Ascending aorta (tissue), 2 donors: ENCODE results near the gene TMEM120A. TPM values are rescaled to one million over a fixed set of nuclear protein-coding genes. Genes with fewer than 3 reads are reported as not detected.
A peak's percentile ranks its signal among the peaks of the same experiment; 100 is the strongest.

Experiments used
- DNase-seq, 2 donors: peaks; one replicate each; pipeline ENCODE4 v3.0.0-alpha.2; 2019; ENCODE audit warnings: low spot score in 2 of 2
- H3K27ac ChIP-seq, 2 donors: fragments of 200-600 bp; sonication (generic); one replicate each; pipeline ENCODE4 v1.5.1; 2016 to 2017; ENCODE audit warnings: mild to moderate bottlenecking in 1 of 2
- H3K27me3 ChIP-seq: fragments of 200-600 bp; sonication (generic); one replicate; pipeline ENCODE4 v1.5.1; 2017
- H3K36me3 ChIP-seq, 2 donors: fragments of 200-600 bp; sonication (generic); one replicate each; pipeline ENCODE4 v1.5.1; 2016
- H3K4me1 ChIP-seq, 2 donors: fragments of 200-600 bp; sonication (generic); one replicate each; pipeline ENCODE4 v1.5.1; 2016 to 2017; ENCODE audit warnings: mild to moderate bottlenecking in 1 of 2
- H3K4me3 ChIP-seq, 2 donors: fragments of 200-600 bp; sonication (generic); one replicate each; pipeline ENCODE4 v1.5.1; 2016 to 2017; ENCODE audit warnings: mild to moderate bottlenecking in 1 of 2
- H3K9me3 ChIP-seq, 2 donors: fragments of 200-600 bp; sonication (generic); one replicate each; pipeline ENCODE4 v1.5.1; 2016
- intact Hi-C: fragments of 100-400 bp; cut with DNase I; formaldehyde crosslinking; loops from one replicate; pipeline ENCODE4 v1.15.1; 2023
- total RNA-seq: library from RNA; depleted of rRNA; stranded (reverse); fragments of >200 nt; gene quantifications from one replicate; pipeline ENCODE4 v1.1.0, GENCODE V29; 2016
- TF ChIP-seq, protein P1 (sequence below), 3 experiments: fragments of 200-600 bp in 2 of 3; fragments of 450-650 bp in 1 of 3; sonication (generic) in 2 of 3; IDR thresholded peaks; one replicate each; pipeline ENCODE4 v1.5.1; 2016 to 2019; ENCODE audit warnings: antibody characterized with exemption in 3 of 3, mild to moderate bottlenecking in 1 of 3, moderate library complexity in 1 of 3

Gene TMEM120A
- total RNA-seq, 1 donor from 2014 or later: 24.2 TPM

DNA sequence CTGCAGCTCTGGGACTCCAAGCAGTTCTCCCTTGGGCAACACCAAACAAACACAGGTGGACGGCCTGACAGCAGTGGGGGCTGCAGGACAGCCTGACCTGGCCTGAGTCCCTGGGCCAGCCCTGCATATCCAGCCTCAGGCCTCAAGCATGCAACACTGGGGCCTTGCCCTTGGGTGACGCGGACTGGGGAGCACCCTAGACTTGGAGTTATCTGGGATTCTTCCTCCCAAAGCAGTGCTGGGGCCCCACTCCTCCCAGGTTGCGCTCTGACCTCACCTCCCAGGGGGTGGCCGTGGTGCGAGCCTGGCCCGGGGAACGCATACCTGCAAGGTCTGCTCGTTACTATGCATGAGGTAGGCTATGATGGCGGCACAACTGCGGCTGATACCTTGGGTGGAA lies 6.2 kb upstream of the TMEM120A start:
- H3K27ac ChIP-seq: no peak overlapping the region
- TF ChIP-seq, protein P1, sequence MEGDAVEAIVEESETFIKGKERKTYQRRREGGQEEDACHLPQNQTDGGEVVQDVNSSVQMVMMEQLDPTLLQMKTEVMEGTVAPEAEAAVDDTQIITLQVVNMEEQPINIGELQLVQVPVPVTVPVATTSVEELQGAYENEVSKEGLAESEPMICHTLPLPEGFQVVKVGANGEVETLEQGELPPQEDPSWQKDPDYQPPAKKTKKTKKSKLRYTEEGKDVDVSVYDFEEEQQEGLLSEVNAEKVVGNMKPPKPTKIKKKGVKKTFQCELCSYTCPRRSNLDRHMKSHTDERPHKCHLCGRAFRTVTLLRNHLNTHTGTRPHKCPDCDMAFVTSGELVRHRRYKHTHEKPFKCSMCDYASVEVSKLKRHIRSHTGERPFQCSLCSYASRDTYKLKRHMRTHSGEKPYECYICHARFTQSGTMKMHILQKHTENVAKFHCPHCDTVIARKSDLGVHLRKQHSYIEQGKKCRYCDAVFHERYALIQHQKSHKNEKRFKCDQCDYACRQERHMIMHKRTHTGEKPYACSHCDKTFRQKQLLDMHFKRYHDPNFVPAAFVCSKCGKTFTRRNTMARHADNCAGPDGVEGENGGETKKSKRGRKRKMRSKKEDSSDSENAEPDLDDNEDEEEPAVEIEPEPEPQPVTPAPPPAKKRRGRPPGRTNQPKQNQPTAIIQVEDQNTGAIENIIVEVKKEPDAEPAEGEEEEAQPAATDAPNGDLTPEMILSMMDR (IDR thresholded peaks at IDR 0.05): no peak
- no peaks in the 10 kb centered on the region for H3K4me1 ChIP-seq
- no peak for DNase-seq
- peaks cover 4 to 14% of the 10 kb centered on the region in 2 donors for H3K36me3 ChIP-seq
- H3K4me3 ChIP-seq: no peak overlapping the region
- no peaks in the 10 kb centered on the region for H3K27me3 ChIP-seq
- intact Hi-C loops: no loop called here
- no peaks in the 10 kb centered on the region for H3K9me3 ChIP-seq

DNA sequence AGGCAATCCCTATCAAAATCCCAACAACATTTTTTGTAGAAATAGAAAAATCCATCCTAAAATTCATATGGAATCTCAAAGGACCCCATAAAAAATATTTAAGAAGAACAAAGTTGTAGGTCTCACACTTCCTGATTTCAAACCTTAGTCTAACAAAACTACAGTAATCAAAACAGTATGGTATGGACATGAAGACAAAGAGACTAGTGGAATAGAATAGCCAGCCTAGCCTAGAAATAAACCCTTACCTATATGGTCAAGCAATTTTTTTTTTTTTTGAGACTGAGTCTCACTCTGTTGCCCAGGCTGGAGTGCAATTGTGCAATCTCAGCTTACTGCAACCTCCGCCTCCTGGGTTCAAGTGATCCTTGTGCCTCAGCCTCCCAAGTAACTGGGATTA lies 3.6 kb upstream of the TMEM120A start:
- Histone ChIP-seq H3K27ac (no peak overlapping the region), H3K4me1 (peaks cover 4 to 13% of the 10 kb centered on the region in 2 donors), H3K36me3 (peaks cover 0 to 4% of the 10 kb centered on the region in 2 donors), H3K9me3 (no peaks in the 10 kb centered on the region), H3K27me3 (no peaks in the 10 kb centered on the region), H3K4me3 (no peak overlapping the region)
- TF ChIP-seq, protein P1 (IDR thresholded peaks at IDR 0.05): no peak
- intact Hi-C loops: loop anchor here (10.0 kb wide), 1 partner anchor 317 kb away; no protein-coding TSS in a partner anchor
- no peak for DNase-seq

- H3K27ac ChIP-seq: peak overlapping the region in 1 of 2 donors; percentile 33
- DNase-seq: peak in 1 of 2 donors; percentile 48
- intact Hi-C loops: loop anchor here (10.0 kb wide), 1 partner anchor 318 kb away; no protein-coding TSS in a partner anchor
These were observed 2.1 kb upstream of the TMEM120A start for GRCh38 chr7:75996476-75996875.

DNA sequence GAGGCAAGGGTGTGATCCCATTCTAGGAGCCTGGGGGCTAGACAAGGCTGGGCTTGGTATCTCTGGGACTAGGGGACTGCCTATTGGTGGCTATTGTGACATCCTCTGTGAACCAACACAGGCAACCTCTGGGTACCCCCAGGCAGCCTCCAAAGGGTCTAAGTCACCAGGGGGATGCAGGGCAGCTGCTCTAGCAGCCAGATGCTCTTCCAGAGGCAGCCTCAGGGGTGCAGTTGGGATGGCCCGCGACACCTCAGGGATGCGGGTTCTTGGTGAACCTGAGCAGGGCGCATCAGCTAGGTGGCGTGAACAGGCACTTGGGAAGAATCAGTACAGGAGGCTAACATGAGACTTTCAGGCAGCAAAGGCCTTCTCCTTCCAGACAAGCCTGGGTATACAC lies 1.6 kb upstream of the TMEM120A start:
- H3K36me3 ChIP-seq: peaks cover 5 to 12% of the 10 kb centered on the region in 2 donors
- peaks cover 4 to 17% of the 10 kb centered on the region in 2 donors for H3K4me1 ChIP-seq
- no peaks in the 10 kb centered on the region for H3K9me3 ChIP-seq
- no peaks in the 10 kb centered on the region for H3K27me3 ChIP-seq
- DNase-seq: peak in 1 of 2 donors; percentile 52
- no peak overlapping the region for H3K4me3 ChIP-seq
- intact Hi-C loops: loop anchor here (2.0 to 10.0 kb wide), 2 partner anchors 51 to 319 kb away; partner anchors contain the start of gene STYXL1
- peak overlapping the region in 1 of 2 donors; percentile 99 for H3K27ac ChIP-seq
- TF ChIP-seq, protein P1 (IDR thresholded peaks at IDR 0.05): no peak

More at GRCh38 chr7:75996476-75996875, 2.1 kb upstream of the TMEM120A start:
- no peaks in the 10 kb centered on the region for H3K27me3 ChIP-seq
- H3K4me1 ChIP-seq: peaks cover 4 to 17% of the 10 kb centered on the region in 2 donors
- H3K4me3 ChIP-seq: no peak overlapping the region
- H3K9me3 ChIP-seq: no peaks in the 10 kb centered on the region
- peaks cover 5 to 12% of the 10 kb centered on the region in 2 donors for H3K36me3 ChIP-seq
- TF ChIP-seq, protein P1 (IDR thresholded peaks at IDR 0.05): no peak

DNA sequence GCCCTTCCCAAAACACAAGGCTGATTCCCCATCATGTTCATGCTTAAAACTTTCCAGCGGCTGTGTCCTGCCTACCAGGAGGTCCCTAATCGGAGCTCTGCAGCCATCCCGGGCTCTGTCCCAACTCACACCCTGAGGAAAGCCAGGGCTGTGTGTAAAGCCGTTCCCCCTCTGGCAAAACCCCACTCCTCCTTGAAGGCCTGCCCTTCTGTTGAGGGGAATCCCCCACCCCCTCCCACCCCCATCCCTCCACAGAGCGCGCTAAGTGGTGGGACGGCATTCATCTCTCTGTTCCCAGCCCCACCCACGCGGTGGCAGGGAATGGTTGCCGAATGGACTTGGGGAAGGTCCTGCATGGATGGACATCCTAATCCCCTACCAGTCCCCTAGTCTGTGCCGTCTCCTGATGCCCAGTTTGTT lies 667 bp upstream of the TMEM120A start:
- peak overlapping the region; percentile 99 to 100 for H3K27ac ChIP-seq
- TF ChIP-seq, protein P1 (IDR thresholded peaks at IDR 0.05): no peak
- intact Hi-C loops: loop anchor here (2.0 to 10.0 kb wide), 2 partner anchors 52 to 320 kb away; partner anchors contain the start of gene STYXL1

More for the DNA sequence above, 667 bp upstream of the TMEM120A start:
- Histone ChIP-seq H3K9me3 (no peaks in the 10 kb centered on the region), H3K36me3 (peaks cover 5 to 8% of the 10 kb centered on the region in 2 donors), H3K27me3 (no peaks in the 10 kb centered on the region), H3K4me3 (peak overlapping the region; percentile 92 to 93), H3K4me1 (peaks cover 6 to 20% of the 10 kb centered on the region in 2 donors)
- DNase-seq: peak in 1 of 2 donors; percentile 65
